GM19240 (cell line): ENCODE measurements around the gene HSD11B1L.

Source experiments
- DNase-seq: peaks from one replicate; pipeline ENCODE4 v3.0.0; 2011; ENCODE audit warnings: low spot score; ENCODE audit not compliant: insufficient read length

Gene HSD11B1L

GRCh38 chr19:5680437-5681368 lies at the start of gene HSD11B1L, which contains the start of gene MICOS13:
Gene HSD11B1L, plus strand, starts transcription at chr19:5681027. Its CDS starts 3,806 bp downstream, at chr19:5684833.
Gene MICOS13, minus strand, starts transcription at chr19:5680516. Its CDS starts 30 bp downstream, at chr19:5680486.
- peak; percentile 96 for DNase-seq

GRCh38 chr19:5631567-5632240 lies 49.1 kb upstream of the HSD11B1L start:
- no peak for DNase-seq

GRCh38 chr19:5632241-5632612 lies 48.6 kb upstream of the HSD11B1L start:
- DNase-seq, result no peak

- no peak for DNase-seq
Measured at GRCh38 chr19:5632657-5633056, 48.2 kb upstream of the HSD11B1L start.

- DNase-seq, result no peak
Measured at GRCh38 chr19:5635427-5635826, 45.4 kb upstream of the HSD11B1L start.

GRCh38 chr19:5637971-5638370 lies 42.9 kb upstream of the HSD11B1L start:
- DNase-seq, result no peak

GRCh38 chr19:5641171-5641570 lies 39.7 kb upstream of the HSD11B1L start:
- DNase-seq, result no peak

- no peak for DNase-seq
Measured at GRCh38 chr19:5642204-5642603, 38.6 kb upstream of the HSD11B1L start.

GRCh38 chr19:5643060-5643459 lies 37.8 kb upstream of the HSD11B1L start:
- DNase-seq, result no peak

GRCh38 chr19:5644037-5644436 lies 36.8 kb upstream of the HSD11B1L start:
- DNase-seq, result no peak

- no peak for DNase-seq
Measured at GRCh38 chr19:5645409-5645808, 35.4 kb upstream of the HSD11B1L start.

- no peak for DNase-seq
Measured at GRCh38 chr19:5646703-5647102, 34.1 kb upstream of the HSD11B1L start.

- no peak for DNase-seq
Measured at GRCh38 chr19:5648464-5648863, 32.4 kb upstream of the HSD11B1L start.

GRCh38 chr19:5651361-5651760 lies 29.5 kb upstream of the HSD11B1L start:
- no peak for DNase-seq

GRCh38 chr19:5652261-5652660 lies 28.6 kb upstream of the HSD11B1L start:
- no peak for DNase-seq

- DNase-seq, result no peak
Measured at GRCh38 chr19:5654931-5655330, 25.9 kb upstream of the HSD11B1L start.

GRCh38 chr19:5655412-5655811 lies 25.4 kb upstream of the HSD11B1L start:
- no peak for DNase-seq

- DNase-seq, result no peak
Measured at GRCh38 chr19:5661483-5661882, 19.3 kb upstream of the HSD11B1L start.

GRCh38 chr19:5663904-5664303 lies 16.9 kb upstream of the HSD11B1L start:
- DNase-seq, result no peak

- DNase-seq, result no peak
Measured at GRCh38 chr19:5664515-5664914, 16.3 kb upstream of the HSD11B1L start.

- no peak for DNase-seq
Measured at GRCh38 chr19:5665781-5666513, 14.9 kb upstream of the HSD11B1L start.
